ENCODE results near the gene ANKRD42. TPM values are rescaled to one million over a fixed set of nuclear protein-coding genes. Genes with fewer than 3 reads are reported as not detected.

The ANKRD42 gene
- total and polyA plus RNA-seq, 9 of the 15 experiments (the other 6 are each of a cell fraction or from before 2014, with no cell fraction given): 2.8 to 9.1 (median 6.1) TPM

GRCh38 chr11:83285771-83286528, 92.4 kb downstream of the ANKRD42 start, which contains the start of gene CCDC90B (continued):
- TF ChIP-seq SREBF2 (CRISPR knock-in tag; IDR thresholded peaks at IDR 0.05) (no peak), EGR1 (conservative IDR thresholded peaks at IDR 0.05) (0 out of 2 replicates have a peak, but pooled peaks have one; percentile 16), FOXJ3 (CRISPR knock-in tag; IDR thresholded peaks at IDR 0.05) (no peak), SIN3B (IDR thresholded peaks at IDR 0.05; ENCODE audit: low read depth) (peak; percentile 41; the same call in 1 of the 2 replicates), ZBTB9 (CRISPR knock-in tag; IDR thresholded peaks at IDR 0.05) (peak; percentile 28; the same call in 1 of the 2 replicates), SP1 (CRISPR knock-in tag; IDR thresholded peaks at IDR 0.05) (peak; percentile 89), ZC3H8 (IDR thresholded peaks at IDR 0.05) (no peak), ZNF263 (CRISPR knock-in tag; IDR thresholded peaks at IDR 0.05; ENCODE audit: borderline replicate concordance) (peak; percentile 70; the same call in 1 of the 2 replicates), PKNOX1 (IDR thresholded peaks at IDR 0.05) (peak; percentile 49; the same call in 1 of the 2 replicates), CHD1 (IDR thresholded peaks at IDR 0.05; ENCODE audit: low read length) (no peak), CBX2 (IDR thresholded peaks at IDR 0.05; ENCODE audit: insufficient read depth, low read length, poor library complexity, severe bottlenecking) (no peak), MCM7 (IDR thresholded peaks at IDR 0.05) (no peak), NFXL1 (CRISPR knock-in tag; IDR thresholded peaks at IDR 0.05) (no peak)
- TF ChIP-seq, protein P1, sequence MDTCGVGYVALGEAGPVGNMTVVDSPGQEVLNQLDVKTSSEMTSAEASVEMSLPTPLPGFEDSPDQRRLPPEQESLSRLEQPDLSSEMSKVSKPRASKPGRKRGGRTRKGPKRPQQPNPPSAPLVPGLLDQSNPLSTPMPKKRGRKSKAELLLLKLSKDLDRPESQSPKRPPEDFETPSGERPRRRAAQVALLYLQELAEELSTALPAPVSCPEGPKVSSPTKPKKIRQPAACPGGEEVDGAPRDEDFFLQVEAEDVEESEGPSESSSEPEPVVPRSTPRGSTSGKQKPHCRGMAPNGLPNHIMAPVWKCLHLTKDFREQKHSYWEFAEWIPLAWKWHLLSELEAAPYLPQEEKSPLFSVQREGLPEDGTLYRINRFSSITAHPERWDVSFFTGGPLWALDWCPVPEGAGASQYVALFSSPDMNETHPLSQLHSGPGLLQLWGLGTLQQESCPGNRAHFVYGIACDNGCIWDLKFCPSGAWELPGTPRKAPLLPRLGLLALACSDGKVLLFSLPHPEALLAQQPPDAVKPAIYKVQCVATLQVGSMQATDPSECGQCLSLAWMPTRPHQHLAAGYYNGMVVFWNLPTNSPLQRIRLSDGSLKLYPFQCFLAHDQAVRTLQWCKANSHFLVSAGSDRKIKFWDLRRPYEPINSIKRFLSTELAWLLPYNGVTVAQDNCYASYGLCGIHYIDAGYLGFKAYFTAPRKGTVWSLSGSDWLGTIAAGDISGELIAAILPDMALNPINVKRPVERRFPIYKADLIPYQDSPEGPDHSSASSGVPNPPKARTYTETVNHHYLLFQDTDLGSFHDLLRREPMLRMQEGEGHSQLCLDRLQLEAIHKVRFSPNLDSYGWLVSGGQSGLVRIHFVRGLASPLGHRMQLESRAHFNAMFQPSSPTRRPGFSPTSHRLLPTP (IDR thresholded peaks at IDR 0.05; ENCODE audit: borderline replicate concordance, extremely low read depth, insufficient read length): no peak
- TF ChIP-seq, protein P2, sequence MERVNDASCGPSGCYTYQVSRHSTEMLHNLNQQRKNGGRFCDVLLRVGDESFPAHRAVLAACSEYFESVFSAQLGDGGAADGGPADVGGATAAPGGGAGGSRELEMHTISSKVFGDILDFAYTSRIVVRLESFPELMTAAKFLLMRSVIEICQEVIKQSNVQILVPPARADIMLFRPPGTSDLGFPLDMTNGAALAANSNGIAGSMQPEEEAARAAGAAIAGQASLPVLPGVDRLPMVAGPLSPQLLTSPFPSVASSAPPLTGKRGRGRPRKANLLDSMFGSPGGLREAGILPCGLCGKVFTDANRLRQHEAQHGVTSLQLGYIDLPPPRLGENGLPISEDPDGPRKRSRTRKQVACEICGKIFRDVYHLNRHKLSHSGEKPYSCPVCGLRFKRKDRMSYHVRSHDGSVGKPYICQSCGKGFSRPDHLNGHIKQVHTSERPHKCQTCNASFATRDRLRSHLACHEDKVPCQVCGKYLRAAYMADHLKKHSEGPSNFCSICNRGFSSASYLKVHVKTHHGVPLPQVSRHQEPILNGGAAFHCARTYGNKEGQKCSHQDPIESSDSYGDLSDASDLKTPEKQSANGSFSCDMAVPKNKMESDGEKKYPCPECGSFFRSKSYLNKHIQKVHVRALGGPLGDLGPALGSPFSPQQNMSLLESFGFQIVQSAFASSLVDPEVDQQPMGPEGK (CRISPR knock-in tag; IDR thresholded peaks at IDR 0.05; ENCODE audit: borderline replicate concordance): no peak
- TF ChIP-seq, protein P3, sequence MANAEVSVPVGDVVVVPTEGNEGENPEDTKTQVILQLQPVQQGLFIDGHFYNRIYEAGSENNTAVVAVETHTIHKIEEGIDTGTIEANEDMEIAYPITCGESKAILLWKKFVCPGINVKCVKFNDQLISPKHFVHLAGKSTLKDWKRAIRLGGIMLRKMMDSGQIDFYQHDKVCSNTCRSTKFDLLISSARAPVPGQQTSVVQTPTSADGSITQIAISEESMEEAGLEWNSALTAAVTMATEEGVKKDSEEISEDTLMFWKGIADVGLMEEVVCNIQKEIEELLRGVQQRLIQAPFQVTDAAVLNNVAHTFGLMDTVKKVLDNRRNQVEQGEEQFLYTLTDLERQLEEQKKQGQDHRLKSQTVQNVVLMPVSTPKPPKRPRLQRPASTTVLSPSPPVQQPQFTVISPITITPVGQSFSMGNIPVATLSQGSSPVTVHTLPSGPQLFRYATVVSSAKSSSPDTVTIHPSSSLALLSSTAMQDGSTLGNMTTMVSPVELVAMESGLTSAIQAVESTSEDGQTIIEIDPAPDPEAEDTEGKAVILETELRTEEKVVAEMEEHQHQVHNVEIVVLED (CRISPR knock-in tag; IDR thresholded peaks at IDR 0.05): peak; percentile 87
